Kidney epithelial cell (primary cell): ENCODE results near the gene NDUFAF3. TPM values are rescaled to one million over a fixed set of nuclear protein-coding genes. Genes with fewer than 3 reads are reported as not detected.

ENCODE experiments used
- DNase-seq: peaks from one replicate; pipeline ENCODE4 v3.0.0-alpha.2; 2010; ENCODE audit warnings: low read depth
- H3K27me3 ChIP-seq: 2 replicates; pipeline ENCODE4 v1.6.0; 2011; ENCODE audit warnings: low read length; ENCODE audit not compliant: control insufficient read depth, insufficient read depth
- H3K36me3 ChIP-seq: 2 replicates; pipeline ENCODE4 v1.5.1; 2011; ENCODE audit warnings: low read length; ENCODE audit not compliant: control insufficient read depth, insufficient read depth
- H3K4me3 ChIP-seq: 2 replicates; pipeline ENCODE4 v1.5.1; 2011; ENCODE audit warnings: low read depth, mild to moderate bottlenecking, control low read depth, low read length
- CTCF ChIP-seq: IDR thresholded peaks from 2 replicates; pipeline ENCODE4 v1.5.1; 2011; ENCODE audit warnings: mild to moderate bottlenecking, moderate library complexity, low read length, control low read depth, inconsistent platforms; ENCODE audit not compliant: insufficient read depth, poor library complexity, severe bottlenecking
- total RNA-seq: library from RNA; depleted of rRNA; stranded (reverse); fragments of >200 nt; gene quantifications from 2 replicates; pipeline ENCODE4 v1.2.3, GENCODE V29; 2015

The NDUFAF3 gene
- total RNA-seq, 1 donor from 2014 or later = 102 TPM

- Histone ChIP-seq H3K27me3 (no peaks in the 10 kb centered on the region), H3K36me3 (peaks cover 4% of the 10 kb centered on the region), H3K4me3 (peak within 1 kb of the TSS; percentile 70)
- TF ChIP-seq CTCF = no peak
- DNase-seq = peak; percentile 56
These were observed 7.0 kb downstream of the NDUFAF3 start, which contains the start of gene IMPDH2 for GRCh38 chr3:49028673-49029562. Gene IMPDH2 (minus strand): TSS chr3:49029398. CDS start chr3:49029350, 48 bp downstream.

GRCh38 chr3:49029563-49029884 is 7.6 kb downstream of the NDUFAF3 start:
- no peak for TF ChIP-seq CTCF
- H3K36me3 ChIP-seq = peaks cover 3% of the 10 kb centered on the region
- H3K4me3 ChIP-seq = no peak overlapping the region
- DNase-seq = no peak
- no peaks in the 10 kb centered on the region for H3K27me3 ChIP-seq

- Histone ChIP-seq H3K27me3 (no peaks in the 10 kb centered on the region), H3K4me3 (no peak overlapping the region), H3K36me3 (peaks cover 5% of the 10 kb centered on the region)
- no peak for DNase-seq
- no peak for TF ChIP-seq CTCF
These were observed 8.4 kb downstream of the NDUFAF3 start for GRCh38 chr3:49030321-49030720.

GRCh38 chr3:49032646-49033304 is 10.9 kb downstream of the NDUFAF3 start:
- no peak for TF ChIP-seq CTCF
- no peak for DNase-seq
- Histone ChIP-seq H3K4me3 (no peak overlapping the region), H3K27me3 (no peaks in the 10 kb centered on the region), H3K36me3 (peaks cover 4% of the 10 kb centered on the region)

GRCh38 chr3:49034650-49035049 is 12.7 kb downstream of the NDUFAF3 start:
- H3K36me3 ChIP-seq = peaks cover 4% of the 10 kb centered on the region
- no peak for DNase-seq
- H3K4me3 ChIP-seq = no peak overlapping the region
- no peaks in the 10 kb centered on the region for H3K27me3 ChIP-seq
- TF ChIP-seq CTCF = no peak
